ENCODE results near the gene IL31.
"Not testable (repeated sequence)": the region's sequence is repeated elsewhere in the genome, so short reads cannot be mapped to it uniquely, and the experiment has no call there.

IL31 gene

DNA sequence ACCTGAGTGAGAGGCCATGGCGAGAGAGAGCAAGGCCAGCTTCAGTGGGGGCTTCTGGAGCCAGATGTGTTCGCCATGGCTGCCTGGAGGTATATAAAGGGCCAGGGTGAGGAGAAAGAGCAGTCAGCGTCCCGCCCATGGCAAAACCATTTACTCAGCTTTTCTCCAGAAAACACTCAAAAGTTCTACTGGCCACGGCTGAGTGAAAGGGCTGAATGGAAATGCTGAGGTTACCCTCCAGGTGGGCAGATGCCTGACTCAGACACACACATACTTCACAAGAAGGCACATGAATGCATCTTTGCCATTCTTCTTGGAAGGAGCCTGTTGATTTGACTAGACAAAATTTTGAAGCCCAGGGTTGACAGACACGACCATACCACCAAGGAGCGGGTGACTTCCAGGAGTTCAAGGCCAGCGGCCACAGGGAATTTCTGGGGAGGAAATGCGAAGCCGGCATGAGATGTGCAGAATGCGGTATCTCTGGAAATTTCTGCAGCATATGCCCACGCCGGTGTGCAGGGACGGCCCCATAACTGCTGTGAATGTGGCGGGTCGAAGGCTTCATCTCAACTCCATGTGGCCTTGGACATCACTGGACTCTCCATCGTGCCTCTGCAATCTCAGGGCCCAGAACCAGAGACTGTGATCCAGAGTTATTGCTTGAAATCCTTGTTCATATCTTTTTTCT, at the start of gene IL31:
Gene IL31, minus strand, starts transcription at position 67 of the 691 bp plus-strand sequence. Its CDS starts 49 bp downstream, at position 18.
- no peak for DNase-seq

DNA sequence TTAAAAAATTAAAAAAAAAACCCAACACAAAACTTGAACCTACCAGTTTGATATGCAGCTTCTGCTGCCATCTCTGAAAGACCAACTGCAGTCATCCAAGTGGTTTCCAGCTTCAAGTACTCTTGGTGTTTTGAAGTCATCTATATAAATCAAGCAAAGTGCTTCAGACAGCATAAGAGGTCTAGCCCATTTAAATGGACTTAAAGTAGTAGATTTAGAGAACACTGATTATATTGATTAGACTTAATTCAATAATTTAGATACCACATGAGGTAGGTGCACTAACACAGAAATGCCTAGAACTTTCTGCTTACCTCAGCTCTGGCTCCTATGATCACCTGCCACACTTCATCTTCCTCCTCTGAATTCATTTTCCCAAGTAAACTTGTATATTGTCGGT, 42.4 kb upstream of the IL31 start:
- no peak for DNase-seq

DNA sequence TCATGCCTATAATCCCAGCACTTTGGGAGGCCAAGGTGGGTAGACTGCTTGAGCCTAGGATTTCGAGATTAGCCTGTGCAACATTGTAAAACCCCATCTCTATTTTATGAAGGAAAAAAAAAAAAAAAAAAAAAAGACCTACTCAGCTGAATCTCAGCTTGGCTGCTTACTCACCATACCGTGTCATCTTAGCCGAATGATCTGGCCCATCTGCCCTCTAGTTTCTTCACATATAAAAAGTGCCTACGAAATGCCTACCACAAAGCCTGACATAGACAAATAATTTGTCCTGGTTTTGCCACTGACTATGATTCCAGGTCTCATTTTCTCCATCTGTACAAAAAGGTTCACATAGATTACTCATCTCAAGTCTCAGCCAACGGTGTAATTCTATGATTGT, 41.8 kb upstream of the IL31 start:
- no peak for DNase-seq

DNA sequence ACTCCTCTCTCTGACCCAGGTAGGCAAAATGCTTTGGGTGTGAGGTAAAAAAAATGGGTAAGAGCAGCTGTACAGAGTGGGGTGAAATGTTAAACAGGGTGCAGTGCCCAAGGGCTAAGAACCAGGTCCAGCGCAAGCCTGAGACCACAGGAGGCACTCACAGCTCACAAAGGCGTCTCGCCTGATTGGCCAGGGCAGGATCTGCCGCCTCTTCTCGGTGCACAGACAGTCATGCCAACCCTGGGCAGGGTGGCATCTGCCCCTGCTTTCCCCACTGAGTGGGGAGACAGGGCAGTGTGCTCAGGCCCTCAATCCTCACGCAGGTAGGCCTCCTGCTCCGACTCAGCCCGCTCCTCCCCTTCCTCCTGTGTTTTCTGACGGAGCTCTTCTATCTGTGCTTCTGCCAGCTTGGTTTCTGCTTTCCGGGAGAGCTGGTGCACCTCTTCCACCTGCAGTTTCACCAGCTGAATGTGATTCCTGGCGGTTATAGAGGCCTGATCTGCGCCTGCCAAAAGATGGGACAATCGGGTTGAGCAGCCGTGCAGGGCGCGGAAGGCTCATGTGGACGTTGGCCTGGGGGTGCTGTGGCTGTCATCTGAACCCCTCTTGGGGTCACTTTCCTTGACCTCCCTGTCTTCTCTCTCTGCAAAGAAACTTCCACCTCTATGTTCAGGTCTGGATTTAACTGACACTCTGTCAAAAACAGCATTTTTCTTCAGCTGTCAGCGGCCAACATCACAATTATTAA, 34.2 kb upstream of the IL31 start:
- DNase-seq: no peak

DNA sequence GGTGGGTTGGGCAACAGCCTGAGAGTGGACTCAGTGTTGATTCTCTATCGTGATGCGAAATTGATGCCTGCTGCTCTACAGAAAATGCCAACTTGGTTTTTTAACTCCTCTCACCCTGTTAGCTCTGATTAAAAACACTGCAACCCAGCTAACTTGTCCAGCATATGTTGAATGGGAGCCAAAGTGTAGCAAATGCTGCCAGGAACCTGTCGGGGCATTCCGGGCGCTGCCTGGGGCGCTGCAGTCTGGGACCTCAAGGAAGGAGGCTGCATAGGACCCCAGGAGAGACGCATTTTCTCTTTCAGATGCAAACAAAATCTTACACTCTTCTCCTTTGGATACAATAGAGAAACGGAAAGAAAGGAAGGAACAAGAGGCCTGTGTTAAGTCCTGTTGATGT, 33.4 kb upstream of the IL31 start:
- no peak for DNase-seq

DNA sequence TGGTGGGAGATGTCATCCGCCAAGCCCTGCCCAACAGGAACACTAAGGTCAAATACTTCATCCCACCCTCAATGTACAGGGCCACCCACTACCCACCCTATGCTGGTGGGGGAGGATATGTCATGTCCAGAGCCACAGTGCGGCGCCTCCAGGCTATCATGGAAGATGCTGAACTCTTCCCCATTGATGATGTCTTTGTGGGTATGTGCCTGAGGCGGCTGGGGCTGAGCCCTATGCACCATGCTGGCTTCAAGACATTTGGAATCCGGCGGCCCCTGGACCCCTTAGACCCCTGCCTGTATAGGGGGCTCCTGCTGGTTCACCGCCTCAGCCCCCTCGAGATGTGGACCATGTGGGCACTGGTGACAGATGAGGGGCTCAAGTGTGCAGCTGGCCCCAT, 33.0 kb upstream of the IL31 start:
- DNase-seq: no peak

DNA sequence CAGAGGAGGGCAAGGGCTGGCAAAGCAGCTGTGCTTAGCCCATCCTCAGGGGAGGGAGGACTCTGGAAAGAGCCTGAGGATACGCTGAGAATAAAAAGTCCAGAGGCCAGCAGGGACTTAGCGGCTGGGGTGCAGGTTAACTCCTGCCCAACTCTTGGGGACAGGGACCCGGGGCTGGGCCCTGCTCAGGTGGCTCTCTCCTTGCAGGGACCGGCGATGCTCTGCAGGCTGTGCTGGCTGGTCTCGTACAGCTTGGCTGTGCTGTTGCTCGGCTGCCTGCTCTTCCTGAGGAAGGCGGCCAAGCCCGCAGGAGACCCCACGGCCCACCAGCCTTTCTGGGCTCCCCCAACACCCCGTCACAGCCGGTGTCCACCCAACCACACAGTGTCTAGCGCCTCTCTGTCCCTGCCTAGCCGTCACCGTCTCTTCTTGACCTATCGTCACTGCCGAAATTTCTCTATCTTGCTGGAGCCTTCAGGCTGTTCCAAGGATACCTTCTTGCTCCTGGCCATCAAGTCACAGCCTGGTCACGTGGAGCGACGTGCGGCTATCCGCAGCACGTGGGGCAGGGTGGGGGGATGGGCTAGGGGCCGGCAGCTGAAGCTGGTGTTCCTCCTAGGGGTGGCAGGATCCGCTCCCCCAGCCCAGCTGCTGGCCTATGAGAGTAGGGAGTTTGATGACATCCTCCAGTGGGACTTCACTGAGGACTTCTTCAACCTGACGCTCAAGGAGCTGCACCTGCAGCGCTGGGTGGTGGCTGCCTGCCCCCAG, 32.3 kb upstream of the IL31 start:
- peak; percentile 29 for DNase-seq

DNA sequence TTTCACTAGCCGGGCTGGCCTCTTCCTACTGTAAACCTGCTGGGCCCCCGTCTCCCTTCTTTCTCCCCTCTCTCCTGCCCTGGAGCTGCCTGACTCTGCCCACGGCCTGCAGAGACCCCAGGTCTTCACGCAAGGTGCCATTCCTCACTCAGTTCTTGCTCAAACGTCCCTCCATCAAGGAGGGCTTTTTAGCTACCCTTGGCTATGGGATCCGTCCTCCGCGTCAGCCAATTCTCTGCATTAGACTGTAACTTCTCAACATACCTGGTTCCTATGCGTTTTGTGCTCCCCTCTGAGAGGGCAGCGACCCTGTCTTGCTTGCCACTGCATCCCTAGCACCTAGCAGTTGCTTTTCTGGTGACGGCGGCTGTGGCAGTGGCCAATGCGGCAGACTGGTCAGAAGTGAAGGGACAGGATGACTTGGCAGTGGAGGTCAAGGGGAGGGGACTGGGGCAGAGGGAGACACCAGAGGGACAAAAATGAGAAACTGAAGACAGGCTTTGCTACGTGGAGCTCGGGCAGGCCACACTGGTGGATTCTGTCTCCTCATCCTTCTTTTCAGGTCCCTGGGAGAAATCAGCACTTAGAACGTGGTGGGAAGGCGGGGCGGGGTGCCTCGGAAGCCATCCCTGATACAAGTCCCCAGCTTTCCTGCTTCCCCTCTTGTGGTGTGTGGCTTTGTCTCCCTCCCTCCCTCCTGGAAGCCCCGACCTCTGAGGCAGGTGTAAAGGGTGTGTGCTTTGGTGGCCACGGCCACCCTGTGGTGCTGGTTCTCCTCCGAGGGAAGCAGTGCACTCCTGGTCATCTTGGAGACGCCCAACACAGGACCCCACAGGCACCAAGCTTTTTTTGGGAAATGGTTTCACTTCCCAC, 31.3 kb upstream of the IL31 start:
- peak; percentile 44 for DNase-seq

DNA sequence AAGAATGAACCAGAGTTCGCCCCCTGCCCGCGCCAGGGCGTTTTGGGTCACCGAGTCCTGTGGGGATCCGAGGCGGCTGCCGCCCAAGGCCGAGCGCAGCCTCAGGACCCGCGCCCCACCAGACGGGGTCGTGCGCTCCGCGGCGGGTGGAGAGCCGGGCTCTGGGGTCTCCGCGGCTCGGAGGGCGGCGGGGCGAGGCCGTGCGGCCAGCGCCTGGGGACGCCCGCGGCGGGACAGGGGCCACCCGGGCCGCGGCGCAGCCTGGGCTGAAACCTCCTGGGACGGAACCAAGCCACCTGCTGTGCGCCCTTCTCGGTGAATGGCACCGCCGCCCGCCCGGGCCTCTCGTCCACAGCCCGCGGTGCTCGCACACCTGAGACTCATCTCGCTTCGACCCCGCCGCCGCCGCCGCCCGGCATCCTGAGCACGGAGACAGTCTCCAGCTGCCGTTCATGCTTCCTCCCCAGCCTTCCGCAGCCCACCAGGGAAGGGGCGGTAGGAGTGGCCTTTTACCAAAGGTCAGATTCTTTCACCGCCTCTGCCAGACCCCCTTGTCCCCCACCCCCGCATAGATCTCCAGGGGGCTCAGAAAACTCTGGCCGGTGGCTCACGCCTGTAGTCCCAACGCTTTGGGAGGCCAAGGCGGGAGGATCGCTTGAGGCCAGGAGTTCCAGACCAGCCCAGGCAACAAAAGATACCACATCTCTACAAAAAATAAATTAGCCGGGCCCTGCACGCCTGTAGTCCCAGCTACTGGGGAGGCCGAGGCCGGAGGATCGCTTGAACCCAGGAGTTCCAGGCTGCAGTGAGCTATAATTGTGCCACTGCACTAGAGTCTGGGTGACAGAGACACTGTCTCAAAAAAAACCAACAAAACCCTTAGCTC, 30.4 kb upstream of the IL31 start:
- DNase-seq: peak; percentile 62

DNA sequence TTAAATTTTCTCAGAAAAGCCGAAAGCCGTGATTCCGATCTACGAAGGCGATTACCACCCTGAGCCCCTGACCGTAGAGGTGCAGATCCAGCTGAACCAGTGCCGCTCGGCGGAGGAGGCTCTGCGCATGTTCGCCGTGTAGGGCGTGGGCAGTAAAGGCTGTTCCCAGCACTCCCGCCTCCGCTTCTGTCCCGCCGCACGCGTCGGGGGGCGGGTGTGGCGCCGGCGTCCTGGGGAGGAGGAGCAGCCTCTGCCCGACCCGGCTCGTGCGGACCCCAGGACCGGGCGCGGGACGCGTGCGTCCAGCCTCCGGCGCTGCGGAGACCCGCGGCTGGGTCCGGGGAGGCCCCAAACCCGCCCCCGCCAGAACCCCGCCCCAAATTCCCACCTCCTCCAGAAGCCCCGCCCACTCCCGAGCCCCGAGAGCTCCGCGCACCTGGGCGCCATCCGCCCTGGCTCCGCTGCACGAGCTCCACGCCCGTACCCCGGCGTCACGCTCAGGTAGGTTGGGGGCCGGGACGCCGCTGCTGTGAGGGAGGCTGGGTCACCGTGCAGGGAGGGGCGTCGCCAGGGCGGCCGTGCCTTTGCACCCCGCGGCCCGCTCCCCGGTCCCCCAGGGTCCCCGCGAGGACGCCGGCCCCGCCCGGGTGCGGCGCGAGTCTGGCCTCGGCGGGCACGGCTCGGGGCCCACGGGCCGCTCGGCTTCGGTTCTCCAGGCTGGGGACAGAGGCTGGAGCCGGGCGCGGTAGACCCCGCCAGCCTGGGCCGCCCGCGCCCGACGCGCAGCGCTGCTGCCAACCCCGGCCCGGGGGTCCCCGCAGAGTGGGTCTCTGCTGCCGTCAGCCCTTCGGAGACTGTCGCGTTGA, 29.5 kb upstream of the IL31 start, which contains the start of gene B3GNT4:
Gene B3GNT4, plus strand, starts transcription at position 409 of the 866 bp plus-strand sequence. CDS start 910 bp downstream, outside the sequence.
- DNase-seq: peak; percentile 89

DNA sequence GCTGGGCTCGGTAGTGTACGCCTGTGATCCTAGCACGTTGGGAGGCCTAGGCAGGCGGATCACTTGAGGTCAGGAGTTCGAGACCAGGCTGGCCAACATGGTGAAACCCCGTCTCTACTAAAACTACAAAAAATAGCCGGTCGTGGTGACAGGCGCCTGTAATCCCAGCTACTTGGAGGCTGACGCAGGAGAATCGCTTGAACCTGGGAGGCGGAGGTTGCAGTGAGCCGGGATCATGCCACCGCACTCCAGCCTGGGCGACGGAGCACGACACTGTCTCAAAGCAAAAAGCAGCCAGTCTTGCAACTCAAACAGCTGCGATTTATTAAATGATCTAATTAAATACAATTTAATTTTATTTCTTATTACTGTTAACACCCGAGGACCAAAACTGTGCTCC, 28.8 kb upstream of the IL31 start:
- not testable (repeated sequence) for DNase-seq

DNA sequence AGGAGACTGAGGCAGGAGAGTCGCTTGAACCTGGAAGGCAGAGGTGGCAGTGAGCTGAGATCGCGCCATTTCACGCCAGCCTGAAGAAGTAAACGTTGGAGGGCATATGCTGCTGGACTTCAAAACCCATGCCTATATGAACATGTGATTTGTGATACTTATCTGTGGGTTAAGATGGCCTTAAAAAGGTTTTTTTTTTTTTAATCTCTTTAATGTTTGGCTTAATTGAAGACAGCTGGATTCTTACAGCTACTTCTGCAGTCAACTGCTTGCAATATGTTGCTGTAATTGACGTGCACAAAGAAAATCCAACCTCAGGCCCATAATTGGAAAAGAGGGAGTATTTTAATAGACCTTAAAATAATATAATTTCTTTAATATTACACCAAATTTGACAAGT, 28.0 kb upstream of the IL31 start:
- DNase-seq: no peak

DNA sequence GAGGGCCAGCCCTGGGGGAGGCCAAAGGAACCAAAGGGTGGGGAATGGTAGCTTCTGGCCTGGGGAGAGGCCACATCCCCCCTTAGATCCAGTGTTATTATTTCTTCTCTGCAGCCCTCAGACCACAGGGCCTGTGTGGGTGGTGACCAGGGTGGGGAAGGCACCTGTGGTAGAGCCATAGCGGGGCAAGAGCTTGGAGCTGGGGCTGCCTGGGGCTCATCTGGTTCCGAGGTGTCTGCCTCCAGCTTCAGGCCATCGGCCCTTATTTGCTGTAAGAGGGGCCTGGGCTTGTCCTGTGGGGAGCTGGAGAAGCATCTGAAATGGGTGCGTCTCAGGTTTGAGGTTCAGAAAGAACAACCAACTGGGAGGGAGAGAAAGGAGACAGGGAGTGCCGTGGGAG, 27.4 kb upstream of the IL31 start:
- no peak for DNase-seq

DNA sequence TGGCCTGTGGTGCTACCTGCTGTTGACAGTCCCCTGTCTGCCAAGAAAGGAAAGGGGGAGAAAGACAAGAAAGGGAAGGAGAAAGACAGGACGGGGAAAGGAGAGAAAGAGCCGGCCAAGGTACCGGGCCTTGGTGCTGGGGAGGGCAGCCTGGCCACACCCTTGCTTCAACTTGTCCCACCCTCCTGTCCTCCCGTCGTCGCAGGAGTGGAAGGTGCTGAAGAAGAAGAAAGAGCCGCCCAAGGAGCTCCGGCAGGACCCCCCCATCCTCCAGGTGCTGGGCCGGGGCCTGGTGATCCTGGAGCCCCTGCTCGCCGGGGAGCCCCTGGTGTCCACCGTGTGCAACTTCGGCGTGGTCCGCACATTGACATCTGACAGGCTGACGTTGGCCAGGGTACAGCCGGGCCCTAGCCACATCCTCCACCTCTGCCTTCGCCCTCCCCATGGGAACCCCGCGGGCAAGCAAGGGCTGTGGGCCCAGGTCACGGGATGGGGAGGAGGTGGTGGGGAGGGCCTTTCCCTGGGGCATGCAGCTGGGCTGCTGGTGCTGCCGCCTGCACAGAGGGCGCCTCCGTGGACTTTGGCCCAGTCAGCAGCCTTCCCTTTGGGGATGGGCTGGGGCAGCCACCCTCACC, 26.6 kb upstream of the IL31 start:
- no peak for DNase-seq

DNA sequence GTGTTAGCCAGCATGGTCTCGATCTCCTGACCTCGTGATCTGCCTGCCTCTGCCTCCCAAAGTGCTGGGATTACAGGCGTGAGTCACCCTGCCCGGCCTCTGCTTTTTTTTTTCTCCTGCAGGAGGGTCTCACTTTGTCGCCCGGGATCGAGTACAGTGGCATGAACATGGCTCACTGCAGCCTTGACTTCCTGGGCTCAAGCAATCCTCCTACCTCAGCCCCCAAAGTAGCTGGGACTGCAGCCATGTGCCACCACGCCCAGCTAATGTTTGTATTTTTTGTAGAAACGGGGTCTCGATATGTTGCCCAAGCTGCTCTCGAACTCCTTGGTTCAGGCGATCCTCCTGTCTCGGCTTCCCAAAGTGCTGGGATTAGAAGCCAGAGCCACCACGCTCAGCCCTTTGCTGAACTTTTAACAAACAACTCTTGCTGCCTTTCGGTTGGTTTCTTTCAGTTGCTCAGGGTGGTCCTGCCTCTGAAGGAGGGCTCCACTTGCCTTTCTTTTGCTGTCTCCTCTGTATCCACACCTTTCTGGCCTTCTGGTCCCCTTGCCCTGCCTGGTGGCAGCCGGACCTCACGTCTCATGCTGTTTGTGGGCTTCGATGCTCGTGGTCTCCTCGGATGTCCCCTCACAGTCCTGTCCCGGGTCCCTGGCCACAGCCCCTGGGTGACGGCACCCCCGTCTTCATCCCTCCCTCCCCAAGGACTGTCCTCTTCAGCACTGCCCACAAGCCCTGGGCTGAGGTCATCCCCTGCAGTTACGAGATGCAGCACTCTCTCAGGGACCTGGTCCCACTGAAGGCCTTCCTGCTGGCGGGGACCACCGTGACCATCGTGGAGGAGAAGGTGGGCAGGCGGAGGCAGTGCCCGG, 25.7 kb upstream of the IL31 start:
- no peak for DNase-seq

DNA sequence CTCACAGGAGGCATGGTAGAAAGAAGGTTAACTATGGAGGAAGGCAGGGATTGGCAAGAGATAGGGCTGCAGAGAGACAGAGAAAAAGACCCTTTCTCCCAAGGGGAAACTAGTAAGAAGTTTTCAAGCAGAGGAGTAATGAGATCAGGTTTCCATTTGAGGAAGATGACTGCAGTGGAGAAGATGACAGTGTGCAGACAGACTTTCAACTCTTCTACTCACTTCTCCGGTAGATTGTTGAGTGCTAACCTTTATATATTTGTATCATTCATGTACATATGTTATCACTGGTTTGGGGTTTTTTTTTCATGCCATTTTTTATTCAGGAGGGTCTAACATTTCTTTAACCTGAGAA, 23.6 kb upstream of the IL31 start:
- no peak for DNase-seq

DNA sequence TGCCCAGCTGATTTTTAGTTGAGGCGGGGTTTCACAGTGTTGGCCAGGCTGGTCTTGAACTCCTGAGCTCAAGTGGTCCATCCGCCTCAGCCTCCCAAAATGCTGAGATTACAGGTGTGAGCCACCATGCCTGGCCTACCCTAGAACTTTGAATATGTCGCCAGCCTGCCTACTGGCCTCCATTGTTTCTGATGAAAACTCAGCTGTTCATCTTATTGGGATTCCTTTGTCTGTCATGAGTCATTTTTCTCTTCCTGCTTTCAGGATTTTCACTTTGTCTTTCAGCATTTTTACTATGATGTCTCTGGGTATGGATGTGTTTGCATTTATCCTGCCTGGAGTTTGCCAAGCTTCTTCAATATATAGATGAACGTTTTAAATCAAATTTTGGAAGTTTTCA, 21.4 kb upstream of the IL31 start:
- no peak for DNase-seq

DNA sequence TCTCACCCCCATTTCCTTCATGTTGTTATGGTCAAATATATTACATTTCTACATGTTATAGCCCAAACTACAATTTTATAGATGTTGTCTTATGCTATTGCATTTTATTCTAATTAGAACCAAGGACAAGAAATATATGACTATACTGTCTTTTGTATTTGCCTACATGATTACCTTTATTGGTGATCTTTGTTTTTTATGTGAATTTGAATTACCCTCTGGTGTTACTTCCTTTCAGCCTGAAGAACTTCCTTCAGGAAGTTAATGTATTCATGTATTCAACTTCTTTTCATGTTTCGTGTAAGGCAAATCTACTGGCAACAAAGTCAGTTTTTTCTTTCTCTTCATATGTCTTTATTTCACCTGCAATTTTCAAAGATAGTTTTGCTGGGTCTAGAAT, 20.8 kb upstream of the IL31 start:
- DNase-seq: no peak

DNA sequence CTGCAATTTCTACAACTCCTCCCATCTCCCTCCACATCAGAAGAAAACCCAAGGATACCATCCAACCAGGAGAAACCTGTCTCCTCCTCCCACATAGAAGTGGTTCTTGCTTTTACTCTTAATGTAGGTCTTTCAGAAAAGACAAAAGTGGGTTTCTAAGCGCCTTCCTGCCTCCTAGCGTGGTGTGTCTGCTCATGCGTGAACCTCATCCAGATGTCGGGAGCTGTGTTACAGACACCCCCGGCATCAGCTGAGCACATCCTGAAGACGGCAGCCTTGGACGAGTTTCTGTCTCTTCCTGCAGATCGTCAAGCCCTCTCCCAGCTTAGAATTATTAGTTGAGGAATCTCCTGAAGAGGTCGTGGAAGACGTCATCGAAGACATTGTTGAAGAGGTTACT, 18.4 kb upstream of the IL31 start:
- no peak for DNase-seq

Data from DMS53 (cell line).